Neural crest cell (in vitro differentiated cells): ENCODE measurements around the gene LBHD1. TPM values are rescaled to one million over a fixed set of nuclear protein-coding genes. Genes with fewer than 3 reads are reported as not detected.
A peak's percentile ranks its signal among the peaks of the same experiment; 100 is the strongest.

Source experiments
- DNase-seq: peaks from one replicate; pipeline ENCODE4 v3.0.0; 2021; ENCODE audit warnings: low read depth, mixed read lengths, low spot score
- H3K27ac Mint-ChIP-seq: one replicate; pipeline ENCODE4 v1.8.0; 2021; ENCODE audit warnings: mild to moderate bottlenecking, mixed read lengths; ENCODE audit not compliant: unreplicated experiment
- H3K27me3 Mint-ChIP-seq: 2 replicates; pipeline ENCODE4 v1.8.0; 2021; ENCODE audit warnings: low read depth, mild to moderate bottlenecking, mixed read lengths
- H3K36me3 Mint-ChIP-seq: 2 replicates; pipeline ENCODE4 v1.8.0; 2021; ENCODE audit warnings: low read depth, mild to moderate bottlenecking, mixed read lengths
- H3K4me1 Mint-ChIP-seq: 2 replicates; pipeline ENCODE4 v1.8.0; 2021; ENCODE audit warnings: mixed read lengths
- H3K4me3 Mint-ChIP-seq: one replicate; pipeline ENCODE4 v1.8.0; 2021; ENCODE audit warnings: mild to moderate bottlenecking, mixed read lengths
- H3K9me3 Mint-ChIP-seq: 2 replicates; pipeline ENCODE4 v1.8.0; 2021; ENCODE audit warnings: mixed read lengths
- CTCF ChIP-seq: fragments of 200-600 bp; sonication (generic); conservative IDR thresholded peaks from 2 replicates; pipeline ENCODE4 v1.5.0; 2021; ENCODE audit warnings: antibody characterized with exemption, mild to moderate bottlenecking
- total RNA-seq: library from RNA; stranded (reverse); gene quantifications from 2 replicates; pipeline ENCODE4 v1.2.1, GENCODE V29; 2021

LBHD1 gene
- total RNA-seq, 1 donor from 2014 or later = 7.0 TPM

DNA sequence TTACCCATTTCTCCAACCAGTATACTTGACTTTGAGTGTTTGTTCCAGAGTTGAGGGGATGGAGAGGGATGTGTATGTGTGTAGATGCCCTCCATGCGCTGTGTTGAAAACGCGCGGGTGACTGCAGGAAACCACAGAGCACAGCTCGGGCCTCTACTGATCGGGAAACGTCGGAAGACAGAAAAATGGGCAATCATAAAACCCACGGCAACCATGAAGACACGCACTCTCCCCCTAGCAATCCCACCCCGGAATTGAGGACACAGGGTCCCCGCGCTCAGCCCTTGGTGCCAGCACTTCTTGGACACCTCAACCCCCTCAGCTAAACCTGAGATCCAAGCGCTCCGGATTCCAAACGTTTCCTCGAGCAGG, 845 bp downstream of the LBHD1 start:
- peak overlapping the region; percentile 97 for H3K27ac Mint-ChIP-seq
- H3K4me1 Mint-ChIP-seq = peaks cover 53% of the 10 kb centered on the region
- peaks cover 10% of the 10 kb centered on the region for H3K36me3 Mint-ChIP-seq
- H3K9me3 Mint-ChIP-seq = no peaks in the 10 kb centered on the region
- peak overlapping the region; percentile 100 for H3K4me3 Mint-ChIP-seq
- no peak for DNase-seq
- no peak for TF ChIP-seq CTCF
- no peaks in the 10 kb centered on the region for H3K27me3 Mint-ChIP-seq

GRCh38 chr11:62669420-62670161, 2.5 kb downstream of the LBHD1 start:
- DNase-seq = no peak
- no peak for TF ChIP-seq CTCF
- Mint-ChIP-seq H3K4me3 (peak overlapping the region; percentile 100), H3K27me3 (peaks cover 6% of the 10 kb centered on the region), H3K27ac (no peak overlapping the region), H3K36me3 (peaks cover 16% of the 10 kb centered on the region), H3K9me3 (no peaks in the 10 kb centered on the region), H3K4me1 (peaks cover 60% of the 10 kb centered on the region)

DNA sequence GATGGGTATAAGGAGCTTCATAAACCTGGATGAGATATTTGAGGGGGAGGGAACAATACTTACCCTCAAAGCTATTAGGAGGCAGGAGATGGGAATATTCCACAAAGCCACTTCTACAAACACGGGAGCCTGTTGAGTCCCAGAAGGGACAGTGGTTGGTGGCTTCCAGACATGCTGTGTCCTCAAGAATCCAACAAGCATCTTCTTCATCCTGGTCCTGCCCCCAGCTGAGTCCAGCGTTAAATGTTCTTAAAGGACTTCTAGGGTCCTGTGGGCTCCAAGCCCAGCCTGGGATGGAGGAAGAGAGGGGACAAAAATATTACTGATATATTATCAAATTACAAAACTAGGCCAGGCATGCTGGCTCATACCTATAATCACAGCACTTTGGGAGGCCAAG, 4.6 kb downstream of the LBHD1 start:
- H3K27ac Mint-ChIP-seq = no peak overlapping the region
- TF ChIP-seq CTCF = no peak
- no peak for DNase-seq
- H3K36me3 Mint-ChIP-seq = peaks cover 18% of the 10 kb centered on the region
- H3K4me3 Mint-ChIP-seq = peak overlapping the region; percentile 100
- peaks cover 59% of the 10 kb centered on the region for H3K4me1 Mint-ChIP-seq
- H3K27me3 Mint-ChIP-seq = peaks cover 6% of the 10 kb centered on the region
- no peaks in the 10 kb centered on the region for H3K9me3 Mint-ChIP-seq

DNA sequence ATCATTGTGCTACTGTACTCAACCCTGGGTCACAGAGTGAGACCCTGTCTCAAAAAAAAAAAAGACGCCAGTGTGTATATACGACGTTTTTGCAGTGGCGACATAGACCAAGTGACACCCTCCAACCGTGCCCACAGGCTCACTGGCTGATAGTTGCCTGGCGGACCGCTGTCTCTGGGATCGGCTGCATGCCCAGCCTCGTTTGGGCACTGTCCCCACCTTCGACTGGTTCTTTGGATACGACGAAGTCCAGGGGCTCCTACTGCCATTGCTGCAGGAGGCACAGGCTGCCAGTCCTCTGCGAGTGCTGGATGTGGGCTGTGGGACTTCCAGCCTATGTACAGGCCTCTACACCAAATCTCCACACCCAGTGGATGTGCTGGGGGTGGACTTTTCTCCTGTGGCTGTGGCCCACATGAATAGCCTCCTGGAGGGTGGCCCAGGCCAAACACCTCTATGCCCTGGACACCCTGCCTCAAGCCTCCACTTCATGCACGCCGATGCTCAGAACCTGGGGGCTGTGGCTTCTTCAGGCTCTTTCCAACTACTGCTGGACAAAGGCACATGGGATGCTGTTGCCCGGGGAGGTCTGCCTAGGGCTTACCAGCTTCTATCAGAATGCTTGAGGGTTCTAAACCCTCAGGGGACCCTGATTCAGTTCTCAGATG, 5.7 kb downstream of the LBHD1 start:
- H3K4me3 Mint-ChIP-seq = peak overlapping the region; percentile 100
- no peak for TF ChIP-seq CTCF
- H3K4me1 Mint-ChIP-seq = peaks cover 49% of the 10 kb centered on the region
- H3K36me3 Mint-ChIP-seq = peaks cover 15% of the 10 kb centered on the region
- no peak for DNase-seq
- peak overlapping the region; percentile 98 for H3K27ac Mint-ChIP-seq
- H3K9me3 Mint-ChIP-seq = no peaks in the 10 kb centered on the region
- H3K27me3 Mint-ChIP-seq = peaks cover 6% of the 10 kb centered on the region

GRCh38 chr11:62665599-62666258, 6.3 kb downstream of the LBHD1 start:
- Mint-ChIP-seq H3K36me3 (peaks cover 15% of the 10 kb centered on the region), H3K4me1 (peaks cover 42% of the 10 kb centered on the region), H3K9me3 (no peaks in the 10 kb centered on the region), H3K27me3 (peaks cover 6% of the 10 kb centered on the region), H3K4me3 (peak overlapping the region; percentile 100), H3K27ac (peak overlapping the region; percentile 98)
- DNase-seq = no peak
- TF ChIP-seq CTCF = no peak
